CD4-positive, alpha-beta T cell treated with Interleukin-15 for 4 hours (primary cell): Measurements from ENCODE around the gene CLEC2A.

Experiments
- DNase-seq: peaks from one replicate; pipeline ENCODE4 v3.0.0-alpha.2; 2020; ENCODE audit warnings: low spot score

CLEC2A gene

DNA sequence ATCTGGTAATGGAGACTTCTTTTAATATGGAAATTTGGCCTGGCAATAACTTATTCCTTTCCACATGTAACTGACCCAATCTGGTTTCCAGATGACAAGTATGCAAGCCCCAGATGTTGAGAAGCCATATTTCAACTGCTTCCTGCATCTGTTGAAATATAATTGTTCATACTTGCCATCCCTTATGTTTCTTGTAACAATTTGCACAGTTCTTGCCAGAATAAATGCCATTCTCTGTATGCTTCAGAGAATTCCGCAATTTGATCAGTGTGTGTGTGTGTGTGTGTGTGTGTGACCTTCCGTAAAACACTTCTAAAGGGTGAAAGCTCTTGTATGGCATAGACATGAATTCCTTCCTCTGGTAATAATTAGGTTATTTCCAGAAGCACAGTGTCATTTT lies 1.8 kb upstream of the CLEC2A start:
- DNase-seq = no peak

DNA sequence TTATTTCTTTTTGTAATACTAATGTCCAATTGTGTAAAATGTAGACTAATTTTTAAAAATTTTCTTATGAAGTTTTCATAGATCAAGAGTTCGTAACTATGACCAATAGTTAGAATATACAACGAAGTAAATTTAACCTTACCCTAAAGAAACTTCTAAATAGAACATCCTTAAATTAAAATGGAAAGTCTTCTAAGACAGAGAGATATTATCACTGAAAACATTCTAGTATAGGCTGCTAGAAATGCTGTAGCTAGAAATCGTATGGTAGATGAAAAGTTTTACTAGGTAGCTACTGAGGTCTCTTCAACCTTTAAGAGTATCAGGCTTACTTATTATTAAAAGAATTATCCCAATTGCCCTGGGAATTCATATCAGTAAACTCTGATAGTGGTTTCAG lies 925 bp downstream of the CLEC2A start:
- no peak for DNase-seq

DNA sequence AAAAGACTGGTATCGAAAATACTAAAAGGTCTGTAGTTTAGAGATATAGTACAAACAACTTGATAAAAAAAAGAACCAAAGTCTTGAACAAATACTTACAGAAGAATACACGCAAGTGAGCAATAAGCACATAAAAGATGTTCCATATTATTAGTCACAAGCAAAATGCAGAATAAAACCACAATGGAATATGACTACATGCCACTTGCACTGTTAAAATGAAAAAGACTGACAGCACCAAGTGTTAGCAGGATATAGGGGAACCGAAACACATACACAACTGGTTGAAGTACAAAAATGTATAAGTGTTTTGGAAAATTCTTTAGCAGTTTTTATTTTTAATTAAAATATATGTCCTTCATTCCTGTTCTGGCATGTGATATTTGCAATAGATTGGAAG lies 3.6 kb downstream of the CLEC2A start:
- no peak for DNase-seq

DNA sequence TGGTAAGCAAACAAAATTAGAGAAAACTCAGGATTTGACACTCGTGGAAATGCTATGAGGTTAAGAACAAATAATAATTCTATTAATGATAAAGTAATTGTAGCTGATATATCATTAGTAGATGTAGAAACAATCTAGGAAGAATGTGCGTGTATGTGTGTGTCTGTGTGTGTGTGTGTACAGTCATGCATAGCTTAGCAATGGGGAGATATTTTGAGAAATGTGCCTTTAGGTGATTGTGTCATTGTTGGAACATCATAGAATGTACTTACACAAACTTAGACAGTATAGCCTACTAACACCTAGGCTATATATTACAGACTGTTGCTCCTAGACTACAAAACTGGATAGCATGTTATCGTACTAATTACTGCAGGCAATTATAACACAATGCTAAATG lies 5.3 kb downstream of the CLEC2A start:
- DNase-seq = no peak

DNA sequence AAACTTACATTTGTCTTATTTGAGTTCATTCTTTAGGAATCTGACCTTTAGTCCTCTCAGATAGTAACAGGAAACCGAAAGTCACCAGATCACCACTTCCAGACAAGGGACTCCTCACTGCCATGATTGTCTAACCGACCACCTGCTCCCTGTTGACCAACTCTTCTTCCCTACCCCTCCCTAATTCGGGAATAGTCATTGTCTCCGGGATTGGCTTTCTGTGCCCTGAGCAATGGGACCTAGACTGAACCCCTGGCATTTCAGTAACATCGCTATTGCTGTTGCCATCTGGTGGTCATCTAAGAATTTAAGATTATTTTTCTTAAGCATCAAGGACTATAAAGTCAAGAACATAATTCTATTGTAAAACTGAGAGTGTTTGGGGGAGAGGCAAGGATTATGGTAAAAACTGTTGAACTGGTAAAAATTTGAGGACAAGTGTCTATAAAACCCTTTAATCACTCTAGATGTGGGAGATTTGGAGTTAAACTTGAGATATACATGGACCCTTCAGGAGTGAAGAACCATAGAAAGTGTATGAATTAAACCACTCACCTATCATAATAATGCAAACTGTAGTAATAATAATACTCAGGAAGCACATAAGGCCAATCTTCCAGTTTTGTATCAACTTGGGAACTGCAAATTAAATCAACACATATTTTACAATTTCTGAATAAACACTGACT lies 6.3 kb downstream of the CLEC2A start:
- DNase-seq = peak; percentile 52

DNA sequence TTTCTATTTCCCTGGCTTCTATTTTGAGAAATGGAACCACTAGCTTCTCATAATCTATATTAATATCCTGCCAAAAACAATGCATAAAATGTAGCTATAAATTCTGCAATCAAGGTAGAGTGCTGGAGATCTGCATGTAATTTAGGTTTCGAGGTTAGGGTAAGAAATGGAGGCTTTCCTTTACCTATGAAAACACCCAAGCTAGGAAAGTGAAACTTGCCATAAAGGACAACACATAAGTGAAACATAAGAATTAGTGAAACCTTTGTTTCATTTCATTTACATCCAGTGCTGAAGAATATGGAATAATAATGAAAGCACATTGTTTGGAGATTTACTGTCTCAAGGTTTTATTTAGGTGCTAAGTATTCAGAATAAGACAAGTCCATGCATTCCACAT lies 9.7 kb downstream of the CLEC2A start:
- DNase-seq = no peak

DNA sequence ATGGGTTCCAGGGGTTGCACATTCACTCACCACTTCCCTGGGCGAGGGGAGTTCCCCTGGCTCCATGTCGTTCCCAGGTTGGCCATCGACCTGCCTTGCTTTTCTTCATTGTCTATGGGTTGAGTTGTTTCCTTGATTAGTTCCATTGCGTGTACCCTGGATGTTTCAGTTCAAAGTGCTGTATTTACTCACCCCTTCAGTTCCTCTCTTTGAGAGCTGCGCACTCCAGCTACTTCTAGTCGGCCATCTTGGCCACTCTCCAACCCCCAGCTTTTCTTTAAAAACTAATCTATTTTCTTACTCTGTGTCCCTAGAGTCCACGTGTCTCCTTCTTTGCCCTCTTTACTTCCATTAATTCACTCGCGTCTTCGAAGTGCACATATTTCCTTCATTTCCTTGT lies 11.7 kb downstream of the CLEC2A start:
- no peak for DNase-seq

DNA sequence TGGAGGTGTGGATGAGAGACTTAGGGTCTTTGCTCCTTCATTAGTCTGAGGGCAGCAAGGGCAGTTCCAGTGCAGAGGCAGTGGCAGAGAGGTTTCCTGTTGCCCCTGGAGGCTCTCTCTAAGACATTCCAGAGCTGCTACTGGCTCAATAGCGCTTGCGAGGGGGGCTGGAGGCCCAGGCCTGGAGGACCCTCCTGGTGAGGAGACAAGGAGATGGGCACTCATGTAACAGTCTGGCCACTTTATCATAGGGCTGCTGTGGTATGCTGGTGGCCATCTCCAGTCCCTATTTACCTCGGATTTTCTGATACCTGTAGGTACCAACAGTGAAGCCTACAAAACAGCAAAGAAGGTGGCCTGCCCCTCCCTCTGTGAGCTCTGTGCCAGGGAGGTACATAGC lies 12.7 kb downstream of the CLEC2A start:
- DNase-seq = no peak

DNA sequence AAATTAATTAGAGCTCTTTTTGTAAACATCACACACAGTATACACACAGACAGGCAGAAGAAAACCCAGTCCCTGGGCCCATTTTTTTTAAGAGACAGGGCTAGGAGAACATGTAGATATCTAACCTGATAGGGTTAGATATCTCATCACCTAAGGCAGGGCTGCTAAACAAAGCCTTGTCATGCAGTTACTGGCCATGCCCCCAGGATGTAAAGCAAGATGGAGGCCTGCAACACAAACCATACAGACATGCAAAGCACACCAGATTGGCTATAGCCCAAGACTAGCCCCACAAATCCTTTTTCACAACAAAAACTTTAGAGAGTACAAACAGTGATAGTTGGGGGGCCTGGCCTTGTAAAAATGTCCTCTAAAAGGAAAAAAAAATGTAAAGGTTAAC lies 20.5 kb downstream of the CLEC2A start:
- no peak for DNase-seq

DNA sequence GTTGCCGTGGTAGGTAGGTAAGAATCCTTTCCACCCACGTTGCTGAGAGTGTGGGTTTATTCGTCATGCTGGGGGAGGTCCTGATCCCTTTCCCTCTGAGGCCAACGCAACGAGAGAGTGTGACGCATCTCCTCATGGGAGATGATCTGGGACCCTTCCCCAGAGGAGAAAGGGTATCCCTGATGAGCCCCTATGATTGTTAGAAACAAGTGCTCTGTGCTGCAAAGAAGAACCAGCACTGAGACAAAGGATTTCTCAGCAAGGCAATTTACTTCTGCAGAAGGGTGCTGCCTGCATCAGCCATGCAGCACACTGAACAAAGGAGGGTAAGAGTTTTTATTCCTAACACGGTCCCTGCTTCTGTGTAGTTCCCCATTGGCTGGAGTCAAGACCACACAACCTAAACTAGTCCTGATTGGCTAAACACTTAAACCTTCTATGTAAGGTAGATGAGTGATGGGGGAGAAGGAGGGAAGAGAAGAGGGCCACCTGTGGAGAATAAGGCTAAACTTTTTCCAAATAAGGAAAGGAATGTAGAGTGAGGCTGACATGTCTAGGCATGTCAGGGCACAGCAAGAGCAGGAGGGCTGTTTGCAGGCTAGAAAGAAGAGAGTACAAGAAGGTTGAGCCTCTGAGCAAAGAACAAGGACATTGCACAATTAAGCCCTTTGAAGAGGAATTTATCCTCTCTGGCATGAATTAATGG lies 21.3 kb downstream of the CLEC2A start:
- no peak for DNase-seq

DNA sequence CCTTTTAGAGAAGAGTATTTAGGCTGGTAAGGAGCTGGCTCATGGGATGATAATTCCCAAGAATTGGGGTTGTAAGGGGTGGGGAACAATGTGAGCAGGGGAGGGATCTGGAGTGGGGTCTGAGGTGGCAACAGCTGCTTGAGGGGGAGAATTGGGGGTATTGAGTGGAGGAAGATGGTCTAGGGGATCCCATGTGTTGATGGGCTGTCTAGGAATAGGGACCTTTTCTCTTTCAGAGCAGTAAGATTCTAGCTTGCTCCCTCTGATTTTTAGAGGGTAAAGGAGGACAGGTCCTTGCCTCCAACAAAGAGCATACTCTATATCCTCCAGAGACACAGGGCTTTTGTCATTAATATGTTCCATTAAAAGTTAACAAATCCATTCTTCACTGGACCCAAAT lies 22.4 kb downstream of the CLEC2A start:
- DNase-seq = no peak

DNA sequence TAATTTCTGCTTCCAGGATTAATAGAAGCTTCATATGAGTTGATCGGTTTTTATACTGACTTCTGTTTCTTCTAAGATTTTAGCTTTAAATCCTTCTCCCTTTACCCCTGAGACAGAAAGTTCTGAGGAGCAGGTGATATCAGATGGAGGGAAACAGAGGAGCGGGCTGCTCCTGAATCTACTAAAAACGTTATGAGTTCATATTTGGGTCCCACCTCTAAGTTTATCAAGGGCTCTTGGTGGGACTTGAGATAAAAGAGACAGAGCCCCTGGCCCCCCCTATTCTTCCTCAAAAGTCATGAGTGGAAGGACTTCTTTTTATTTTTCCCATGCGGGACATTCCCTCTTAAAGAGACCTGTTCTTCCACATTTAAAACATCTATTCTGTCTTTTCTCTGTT lies 23.8 kb downstream of the CLEC2A start:
- DNase-seq = no peak

DNA sequence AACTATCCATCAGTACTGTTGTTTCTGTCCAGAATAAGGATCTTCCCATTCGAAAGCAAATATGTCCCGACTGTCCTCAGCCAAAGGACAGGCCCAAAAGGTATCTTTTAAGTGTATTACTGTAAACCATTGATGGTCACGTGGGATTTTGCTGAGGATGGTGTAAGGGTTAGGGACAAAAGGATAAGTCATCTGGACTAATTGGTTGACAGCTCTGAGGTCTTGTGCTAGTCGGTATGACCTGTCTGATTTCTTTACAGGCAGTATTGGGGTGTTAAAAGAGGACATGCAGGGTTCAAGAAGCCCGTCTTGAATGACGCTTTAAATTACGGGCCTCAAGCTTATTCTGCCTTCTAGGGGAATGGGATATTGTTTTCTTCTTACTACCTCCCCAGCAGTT lies 24.4 kb downstream of the CLEC2A start:
- no peak for DNase-seq

DNA sequence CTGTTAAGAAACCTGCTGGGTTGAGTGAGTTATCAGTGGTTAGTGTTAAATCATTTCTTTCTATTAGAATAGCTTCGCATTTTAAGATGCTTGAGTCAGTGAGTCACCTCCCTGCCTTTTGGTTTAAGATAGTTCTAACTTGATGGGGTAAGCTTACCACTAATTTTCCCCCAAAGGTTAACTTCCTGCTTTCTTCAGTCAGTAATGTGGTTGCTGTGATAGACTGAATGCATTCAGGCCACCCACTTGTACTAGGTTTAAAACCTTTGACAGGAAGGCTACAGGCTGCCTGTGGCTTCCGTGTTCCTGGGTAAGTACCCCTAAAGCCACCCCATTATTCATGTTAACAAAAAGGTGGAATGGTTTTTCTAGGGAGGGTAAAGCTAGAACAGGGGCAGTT lies 25.3 kb downstream of the CLEC2A start:
- peak; percentile 73 for DNase-seq

DNA sequence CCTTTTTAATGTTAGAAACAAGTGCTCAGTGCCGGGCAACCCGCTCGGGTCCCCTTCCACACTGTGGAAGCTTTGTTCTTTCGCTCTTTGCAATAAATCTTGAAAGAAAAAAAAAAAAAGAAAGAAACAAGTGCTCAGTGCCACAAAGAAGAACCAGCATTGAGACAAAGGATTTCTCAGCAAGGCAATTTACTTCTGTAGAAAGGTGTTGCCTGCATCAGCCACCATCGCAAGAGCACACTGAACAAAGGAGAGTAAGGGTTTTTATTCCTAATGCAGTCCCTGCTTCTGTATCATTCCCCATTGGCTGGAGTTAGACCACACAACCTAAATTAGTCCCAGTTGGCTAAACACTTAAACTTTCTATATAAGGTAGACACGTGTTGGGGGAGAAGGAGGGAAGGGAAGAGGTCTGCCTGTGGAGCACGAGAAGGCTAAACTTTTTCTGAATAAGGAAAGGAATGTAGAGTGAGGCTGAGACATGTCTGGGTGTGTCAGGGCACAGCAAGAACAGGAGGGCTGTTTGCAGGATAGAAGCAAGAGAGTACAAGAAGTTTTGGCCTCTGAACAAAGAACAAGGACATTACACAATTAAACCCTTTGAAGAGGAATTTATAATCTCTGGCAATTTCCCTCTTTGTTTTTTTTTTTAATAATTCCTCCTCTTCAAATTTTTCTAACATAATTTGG lies 29.5 kb downstream of the CLEC2A start:
- DNase-seq = no peak

DNA sequence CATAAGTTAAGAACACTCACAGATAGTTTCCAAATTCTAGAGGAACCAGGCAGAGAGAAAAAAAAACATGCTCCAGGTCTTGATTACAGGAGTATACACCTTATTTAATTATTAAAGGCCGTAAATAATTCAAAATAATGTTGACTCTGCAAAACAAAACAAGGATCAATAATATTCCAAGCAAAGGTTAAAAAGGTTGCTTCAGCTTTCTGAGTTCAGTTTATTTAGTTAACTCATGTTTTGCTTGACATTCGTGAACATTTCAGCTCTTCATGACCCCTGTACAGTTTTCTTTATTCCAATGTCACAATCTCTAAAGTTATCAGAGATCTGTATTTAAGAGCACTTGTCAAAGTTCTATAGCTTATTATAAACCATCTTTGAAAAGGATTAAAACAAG lies 31.2 kb downstream of the CLEC2A start:
- DNase-seq = no peak

DNA sequence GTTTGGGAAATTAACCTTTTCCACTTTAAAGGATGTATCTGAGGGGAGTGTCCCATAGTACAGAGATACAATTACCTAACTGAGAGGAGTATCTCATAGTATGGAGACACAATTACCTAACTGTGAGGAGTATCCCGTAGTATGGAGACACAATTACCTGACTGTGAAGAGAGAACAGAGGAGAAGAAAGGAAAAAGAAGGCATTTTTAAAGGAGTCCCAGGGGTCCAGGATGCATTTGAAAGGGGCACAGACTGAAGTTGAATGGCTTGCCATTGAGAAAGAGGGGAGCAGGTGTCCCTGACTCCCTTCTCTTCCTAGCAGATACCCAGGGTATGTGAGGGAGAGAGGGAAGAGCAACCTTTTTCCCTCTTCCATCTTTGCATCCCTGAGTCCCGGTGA lies 33.0 kb downstream of the CLEC2A start:
- DNase-seq = no peak

DNA sequence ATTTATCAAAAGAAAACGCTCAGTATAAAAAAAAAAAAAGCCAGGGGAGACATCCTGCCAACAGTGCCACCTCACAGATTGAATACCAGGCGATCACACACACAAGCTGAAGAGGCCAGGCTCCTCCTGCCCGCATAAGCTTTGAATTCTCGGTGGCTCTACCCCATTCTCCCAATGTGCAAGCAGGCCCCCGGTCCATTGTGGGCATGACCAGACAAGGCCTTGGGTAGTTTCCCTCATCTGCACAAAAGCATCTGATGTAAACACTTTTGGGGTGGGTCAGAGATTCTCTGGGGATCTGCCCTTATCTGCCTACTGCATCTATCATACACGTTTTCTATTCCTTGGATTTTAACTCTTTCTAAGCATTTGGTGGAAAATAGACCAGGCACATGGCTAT lies 34.6 kb downstream of the CLEC2A start:
- DNase-seq = no peak

DNA sequence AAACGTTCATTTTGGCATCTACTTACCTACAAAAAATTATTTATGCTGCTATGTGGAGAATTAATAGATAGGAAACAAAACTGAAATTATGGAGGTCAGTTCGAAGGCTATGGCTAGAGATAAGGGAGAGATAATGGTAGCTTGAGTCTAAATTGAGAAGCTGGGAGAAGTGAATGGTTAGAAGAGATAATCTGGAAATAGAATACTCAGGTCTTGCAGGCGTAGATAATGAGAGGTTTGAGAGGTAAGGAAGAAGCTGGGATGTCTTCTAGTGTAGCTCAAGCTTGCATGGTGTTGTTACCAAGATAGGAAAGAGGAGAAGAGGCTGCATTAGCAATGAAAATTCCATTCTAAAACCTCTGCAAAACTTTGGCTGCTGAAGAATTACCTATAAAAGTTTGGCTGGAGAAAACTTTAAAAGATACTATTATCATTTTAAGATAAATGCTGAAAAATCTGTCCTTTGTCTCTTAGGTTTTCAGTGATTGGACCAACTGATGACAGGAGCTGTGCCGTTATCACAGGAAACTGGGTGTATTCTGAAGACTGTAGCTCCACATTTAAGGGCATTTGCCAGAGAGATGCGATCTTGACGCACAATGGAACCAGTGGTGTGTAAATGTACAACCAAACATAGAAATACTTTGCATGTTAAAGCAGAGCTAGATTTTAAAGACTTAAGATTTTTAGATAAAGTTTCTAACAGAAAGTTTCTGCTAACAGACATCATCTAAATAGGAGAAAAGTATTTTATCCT lies 36.8 kb downstream of the CLEC2A start:
- no peak for DNase-seq

DNA sequence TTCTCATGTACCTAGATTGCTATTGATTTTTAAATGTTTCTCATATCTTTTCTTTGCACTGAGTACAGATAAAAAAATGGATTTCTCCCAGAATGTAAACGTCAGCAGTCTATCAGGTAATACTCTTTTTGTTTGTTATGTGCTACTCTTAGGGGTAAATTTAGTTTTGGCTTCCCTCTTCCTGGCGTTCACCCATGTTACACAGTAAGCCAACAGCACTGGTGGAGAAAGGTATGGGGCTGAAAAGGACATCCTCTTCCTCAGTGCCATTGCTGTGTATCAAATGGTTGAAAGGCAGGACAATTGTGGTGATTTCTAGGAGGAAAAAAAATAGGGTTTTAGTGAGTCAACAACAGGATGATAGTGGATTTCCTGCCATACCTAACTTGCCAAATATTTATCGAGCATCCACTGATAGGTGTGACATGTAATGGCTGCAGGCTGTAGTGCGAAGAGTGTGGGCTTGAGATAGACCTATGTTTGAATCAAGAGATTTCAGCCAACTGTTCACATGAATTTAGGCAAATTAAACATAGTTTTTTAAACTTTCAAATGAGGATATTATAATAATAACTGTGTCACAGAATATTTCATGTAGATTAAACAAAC lies 43.4 kb downstream of the CLEC2A start:
- DNase-seq = no peak

DNA sequence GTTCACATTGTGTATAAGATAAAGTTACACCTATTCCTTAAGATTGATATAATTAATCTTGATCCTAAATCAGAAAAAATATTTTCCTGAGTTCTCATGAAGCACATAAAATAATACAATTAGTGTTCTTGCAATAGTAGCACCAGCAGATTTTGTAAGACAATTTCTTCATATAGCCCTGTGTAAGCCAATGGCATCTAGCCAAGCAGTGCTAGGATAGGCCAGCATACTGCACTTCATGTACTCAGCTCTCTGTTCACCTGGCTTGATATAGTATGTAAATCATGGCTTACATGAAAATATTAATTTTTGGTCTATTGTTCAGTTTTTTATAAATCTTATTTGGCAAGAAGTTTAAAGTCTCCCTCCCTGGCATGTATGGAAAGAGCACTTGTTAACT lies 49.0 kb downstream of the CLEC2A start:
- DNase-seq = no peak

DNA sequence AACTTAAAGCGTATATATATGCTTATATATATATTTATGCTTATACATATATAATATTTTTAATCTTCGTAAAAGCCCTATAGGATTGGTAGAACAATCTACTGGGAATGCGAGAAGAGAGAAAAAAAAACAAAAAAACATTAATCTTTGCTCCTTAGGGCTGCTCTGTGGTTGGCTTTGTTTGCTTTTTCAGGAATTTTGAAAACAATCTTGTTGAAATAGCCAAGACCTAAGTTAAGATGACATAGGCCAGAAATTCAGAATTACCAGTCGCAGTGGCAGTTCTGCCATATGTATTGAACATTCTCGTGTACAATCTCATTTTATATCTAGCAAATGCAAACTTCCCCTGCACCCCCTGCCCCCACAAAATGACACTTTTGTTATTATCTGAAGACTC lies 50.2 kb downstream of the CLEC2A start:
- no peak for DNase-seq
